GM18907 (cell line): ENCODE measurements around the gene THOC6.
"Not testable (repeated sequence)": the region's sequence is repeated elsewhere in the genome, so short reads cannot be mapped to it uniquely, and the experiment has no call there.

ENCODE experiments used
- ATAC-seq: cut with Tn5 transposase; IDR thresholded peaks from one replicate; pipeline ENCODE4 v1.9.1; 2021; ENCODE audit warnings: mild to moderate bottlenecking, moderate library complexity; ENCODE audit not compliant: unreplicated experiment

THOC6 gene

GRCh38 chr16:3069146-3069545 is 45.3 kb downstream of the THOC6 start:
- not testable (repeated sequence) for ATAC-seq

GRCh38 chr16:3070608-3071111 is 46.8 kb downstream of the THOC6 start:
- no peak for ATAC-seq

GRCh38 chr16:3071655-3072054 is 47.8 kb downstream of the THOC6 start:
- ATAC-seq = no peak

GRCh38 chr16:3072148-3072547 is 48.3 kb downstream of the THOC6 start:
- not testable (repeated sequence) for ATAC-seq

- not testable (repeated sequence) for ATAC-seq
Observed at GRCh38 chr16:3072576-3073263, 48.9 kb downstream of the THOC6 start.

GRCh38 chr16:3073448-3073847 is 49.6 kb downstream of the THOC6 start:
- no peak for ATAC-seq

- ATAC-seq = peak; percentile 72
Observed at GRCh38 chr16:3074860-3075522, 51.2 kb downstream of the THOC6 start.

GRCh38 chr16:3075523-3075915 is 51.7 kb downstream of the THOC6 start:
- no peak for ATAC-seq

GRCh38 chr16:3075946-3076345 is 52.1 kb downstream of the THOC6 start:
- not testable (repeated sequence) for ATAC-seq

- ATAC-seq = no peak
Observed at GRCh38 chr16:3076577-3076976, 52.7 kb downstream of the THOC6 start.
